Ascending aorta (tissue), 2 donors: Measurements from ENCODE around the gene METTL16. TPM values are rescaled to one million over a fixed set of nuclear protein-coding genes. Genes with fewer than 3 reads are reported as not detected.
"Not testable (repeated sequence)": the region's sequence is repeated elsewhere in the genome, so short reads cannot be mapped to it uniquely, and the experiment has no call there.

ENCODE experiments used
- DNase-seq, 2 donors: peaks; one replicate each; pipeline ENCODE4 v3.0.0-alpha.2; 2019; ENCODE audit warnings: low spot score in 2 of 2
- H3K27ac ChIP-seq, 2 donors: fragments of 200-600 bp; sonication (generic); one replicate each; pipeline ENCODE4 v1.5.1; 2016 to 2017; ENCODE audit warnings: mild to moderate bottlenecking in 1 of 2
- H3K27me3 ChIP-seq: fragments of 200-600 bp; sonication (generic); one replicate; pipeline ENCODE4 v1.5.1; 2017
- H3K36me3 ChIP-seq, 2 donors: fragments of 200-600 bp; sonication (generic); one replicate each; pipeline ENCODE4 v1.5.1; 2016
- H3K4me1 ChIP-seq, 2 donors: fragments of 200-600 bp; sonication (generic); one replicate each; pipeline ENCODE4 v1.5.1; 2016 to 2017; ENCODE audit warnings: mild to moderate bottlenecking in 1 of 2
- H3K4me3 ChIP-seq, 2 donors: fragments of 200-600 bp; sonication (generic); one replicate each; pipeline ENCODE4 v1.5.1; 2016 to 2017; ENCODE audit warnings: mild to moderate bottlenecking in 1 of 2
- H3K9me3 ChIP-seq, 2 donors: fragments of 200-600 bp; sonication (generic); one replicate each; pipeline ENCODE4 v1.5.1; 2016
- intact Hi-C: fragments of 100-400 bp; cut with DNase I; formaldehyde crosslinking; loops from one replicate; pipeline ENCODE4 v1.15.1; 2023
- total RNA-seq: library from RNA; depleted of rRNA; stranded (reverse); fragments of >200 nt; gene quantifications from one replicate; pipeline ENCODE4 v1.1.0, GENCODE V29; 2016
- TF ChIP-seq, protein P1 (sequence below), 3 experiments: fragments of 200-600 bp in 2 of 3; fragments of 450-650 bp in 1 of 3; sonication (generic) in 2 of 3; IDR thresholded peaks; one replicate each; pipeline ENCODE4 v1.5.1; 2016 to 2019; ENCODE audit warnings: antibody characterized with exemption in 3 of 3, mild to moderate bottlenecking in 1 of 3, moderate library complexity in 1 of 3

Gene METTL16
- total RNA-seq, 1 donor from 2014 or later = 15.3 TPM

DNA sequence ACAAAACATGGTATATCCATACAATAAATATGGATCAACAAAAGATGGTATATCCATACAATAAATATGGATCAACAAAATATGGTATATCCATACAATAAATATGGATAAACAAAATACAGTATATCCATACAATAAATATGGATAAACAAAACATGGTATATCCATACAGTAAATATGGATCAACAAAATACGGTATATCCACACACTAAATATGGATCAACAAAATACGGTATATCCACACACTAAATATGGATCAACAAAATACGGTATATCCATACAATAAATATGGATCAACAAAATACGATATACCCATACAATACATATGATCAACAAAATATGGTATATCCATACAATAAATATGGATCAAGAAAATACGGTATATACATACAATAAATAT, 8.1 kb downstream of the METTL16 start:
- Histone ChIP-seq H3K27ac (no peak overlapping the region), H3K4me3 (no peak overlapping the region), H3K36me3 (peaks cover 18 to 21% of the 10 kb centered on the region in 2 donors), H3K4me1 (no peaks in the 10 kb centered on the region), H3K27me3 (no peaks in the 10 kb centered on the region), H3K9me3 (no peaks in the 10 kb centered on the region)
- no peak for DNase-seq
- intact Hi-C loops = no loop called here
- TF ChIP-seq, protein P1, sequence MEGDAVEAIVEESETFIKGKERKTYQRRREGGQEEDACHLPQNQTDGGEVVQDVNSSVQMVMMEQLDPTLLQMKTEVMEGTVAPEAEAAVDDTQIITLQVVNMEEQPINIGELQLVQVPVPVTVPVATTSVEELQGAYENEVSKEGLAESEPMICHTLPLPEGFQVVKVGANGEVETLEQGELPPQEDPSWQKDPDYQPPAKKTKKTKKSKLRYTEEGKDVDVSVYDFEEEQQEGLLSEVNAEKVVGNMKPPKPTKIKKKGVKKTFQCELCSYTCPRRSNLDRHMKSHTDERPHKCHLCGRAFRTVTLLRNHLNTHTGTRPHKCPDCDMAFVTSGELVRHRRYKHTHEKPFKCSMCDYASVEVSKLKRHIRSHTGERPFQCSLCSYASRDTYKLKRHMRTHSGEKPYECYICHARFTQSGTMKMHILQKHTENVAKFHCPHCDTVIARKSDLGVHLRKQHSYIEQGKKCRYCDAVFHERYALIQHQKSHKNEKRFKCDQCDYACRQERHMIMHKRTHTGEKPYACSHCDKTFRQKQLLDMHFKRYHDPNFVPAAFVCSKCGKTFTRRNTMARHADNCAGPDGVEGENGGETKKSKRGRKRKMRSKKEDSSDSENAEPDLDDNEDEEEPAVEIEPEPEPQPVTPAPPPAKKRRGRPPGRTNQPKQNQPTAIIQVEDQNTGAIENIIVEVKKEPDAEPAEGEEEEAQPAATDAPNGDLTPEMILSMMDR (IDR thresholded peaks at IDR 0.05) = no peak

DNA sequence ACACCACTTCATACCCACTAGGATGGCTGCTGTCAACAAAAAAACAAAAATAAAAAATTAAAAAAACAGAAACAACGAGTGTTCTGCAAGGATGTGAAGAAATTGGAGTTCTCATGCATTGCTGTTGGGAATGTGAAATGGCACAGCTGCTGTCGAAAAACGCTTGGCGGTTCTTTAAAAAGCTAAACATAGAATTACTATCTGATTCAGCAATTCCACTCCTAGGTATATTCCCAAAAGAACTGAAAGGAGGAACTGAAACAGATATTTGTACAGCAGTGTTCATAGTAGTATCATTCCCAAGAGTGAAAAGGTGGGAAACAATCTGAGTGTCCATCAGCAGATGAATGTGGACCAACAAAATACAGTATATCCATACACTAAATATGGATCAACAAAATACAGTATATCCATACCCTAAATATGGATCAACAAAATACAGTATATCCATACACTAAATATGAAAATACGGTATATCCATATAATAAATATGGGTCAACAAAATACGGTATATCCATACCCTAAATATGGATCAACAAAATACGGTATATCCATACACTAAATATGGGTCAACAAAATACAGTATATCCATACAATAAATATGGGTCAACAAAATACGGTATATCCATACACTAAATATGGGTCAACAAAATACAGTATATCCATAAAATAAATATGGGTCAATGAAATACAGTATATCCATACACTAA, 8.7 kb downstream of the METTL16 start:
- Histone ChIP-seq H3K27me3 (no peaks in the 10 kb centered on the region), H3K4me3 (no peak overlapping the region), H3K9me3 (no peaks in the 10 kb centered on the region), H3K36me3 (peaks cover 19 to 21% of the 10 kb centered on the region in 2 donors), H3K4me1 (no peaks in the 10 kb centered on the region), H3K27ac (no peak overlapping the region)
- TF ChIP-seq, protein P1 (IDR thresholded peaks at IDR 0.05) = no peak
- intact Hi-C loops = no loop called here
- no peak for DNase-seq

DNA sequence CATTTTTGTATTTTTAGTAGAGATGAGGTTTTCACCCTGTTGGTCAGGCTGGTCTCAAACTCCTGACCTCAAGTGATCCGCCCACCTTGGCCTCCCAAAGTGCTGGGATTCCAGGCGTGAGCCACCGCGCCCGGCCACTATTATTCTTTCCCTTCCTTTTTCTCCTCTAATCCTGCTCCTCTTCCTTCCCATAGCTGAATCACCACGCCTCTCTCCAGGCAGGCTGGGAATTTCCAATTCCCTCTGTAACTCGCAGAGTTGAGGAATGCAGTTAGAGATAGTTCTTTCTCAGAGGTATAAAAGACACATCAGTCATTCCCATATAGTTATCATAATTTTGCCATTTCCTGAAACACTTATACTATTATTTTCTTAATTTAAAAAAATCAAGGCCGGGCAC, 11.2 kb downstream of the METTL16 start:
- no peak for DNase-seq
- TF ChIP-seq, protein P1 (IDR thresholded peaks at IDR 0.05) = no peak
- H3K27me3 ChIP-seq = no peaks in the 10 kb centered on the region
- no peaks in the 10 kb centered on the region for H3K4me1 ChIP-seq
- no peaks in the 10 kb centered on the region for H3K9me3 ChIP-seq
- peaks cover 19 to 28% of the 10 kb centered on the region in 2 donors for H3K36me3 ChIP-seq
- H3K27ac ChIP-seq = no peak overlapping the region
- H3K4me3 ChIP-seq = no peak overlapping the region
- intact Hi-C loops = no loop called here

DNA sequence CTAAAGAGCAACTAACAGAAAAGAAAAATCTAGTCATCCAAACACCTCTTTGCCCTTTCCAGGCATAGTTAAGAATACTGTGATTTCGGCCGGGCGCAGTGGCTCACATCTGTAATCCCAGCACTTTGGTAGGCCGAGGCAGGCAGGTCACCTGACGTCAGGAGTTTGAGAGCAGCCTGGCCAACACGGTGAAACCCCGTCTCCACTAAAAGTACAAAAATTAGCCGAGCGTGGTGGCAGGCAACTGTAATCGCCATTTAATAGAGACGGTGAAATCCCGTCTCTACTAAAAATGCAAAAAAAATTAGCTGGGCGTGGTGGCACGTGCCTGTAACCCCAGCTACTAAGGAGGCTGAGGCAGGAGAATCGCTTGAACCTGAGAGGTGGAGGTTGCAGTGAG, 22.4 kb downstream of the METTL16 start:
- intact Hi-C loops, DNase-seq: not testable (repeated sequence)

DNA sequence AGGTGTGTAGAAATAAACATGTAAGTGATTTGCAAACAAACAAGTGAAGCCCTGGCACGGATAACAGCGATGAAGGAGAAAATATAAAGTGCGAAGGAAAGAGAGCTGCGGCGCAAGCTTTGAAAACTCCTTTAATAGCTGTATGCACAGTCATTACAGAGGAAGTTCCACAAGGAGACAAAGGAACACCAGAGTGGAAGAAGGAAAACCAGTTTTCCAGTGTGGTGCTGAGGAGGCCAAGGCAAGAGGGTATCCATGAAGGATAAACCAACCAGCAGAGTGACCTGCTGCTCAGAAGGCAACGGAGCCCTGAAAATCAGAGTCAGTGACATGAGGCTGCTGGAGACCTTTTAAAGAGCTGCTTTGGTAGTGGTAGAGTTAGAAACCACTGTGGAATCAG, 24.4 kb downstream of the METTL16 start:
- no peaks in the 10 kb centered on the region for H3K27me3 ChIP-seq
- no peaks in the 10 kb centered on the region for H3K9me3 ChIP-seq
- H3K4me1 ChIP-seq = peaks cover 0 to 9% of the 10 kb centered on the region in 2 donors
- peak overlapping the region in 1 of 2 donors; percentile 45 for H3K27ac ChIP-seq
- TF ChIP-seq, protein P1 (IDR thresholded peaks at IDR 0.05) = no peak
- intact Hi-C loops = no loop called here
- H3K4me3 ChIP-seq = no peak overlapping the region
- no peak for DNase-seq
- H3K36me3 ChIP-seq = no peaks in the 10 kb centered on the region

More for the DNA sequence above, 22.4 kb downstream of the METTL16 start:
- not testable (repeated sequence) for H3K9me3 ChIP-seq, H3K4me3 ChIP-seq, H3K4me1 ChIP-seq, H3K27me3 ChIP-seq, H3K36me3 ChIP-seq, H3K27ac ChIP-seq

DNA sequence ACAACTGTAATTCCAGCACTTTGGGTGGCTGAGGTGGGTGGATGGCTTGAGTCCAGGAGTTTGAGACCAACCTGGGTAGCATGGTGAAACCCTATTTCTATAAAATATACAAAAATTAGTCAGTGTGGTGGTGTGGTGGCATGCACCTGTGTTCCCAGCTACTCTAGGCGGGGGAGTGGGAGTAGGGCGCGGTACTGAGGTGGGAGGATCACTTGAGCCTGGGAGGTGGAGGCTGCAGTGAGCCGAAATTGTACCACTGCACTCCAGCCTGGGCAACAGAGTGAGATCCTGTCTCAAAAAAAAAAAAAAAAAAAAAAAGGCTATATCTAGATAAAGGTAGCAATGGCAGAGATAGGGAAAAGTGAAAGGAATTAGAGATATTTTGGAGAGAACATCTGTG, 25.0 kb downstream of the METTL16 start:
- DNase-seq, H3K4me1 ChIP-seq, intact Hi-C loops, H3K27me3 ChIP-seq, H3K27ac ChIP-seq, H3K9me3 ChIP-seq, H3K4me3 ChIP-seq, H3K36me3 ChIP-seq: not testable (repeated sequence)

DNA sequence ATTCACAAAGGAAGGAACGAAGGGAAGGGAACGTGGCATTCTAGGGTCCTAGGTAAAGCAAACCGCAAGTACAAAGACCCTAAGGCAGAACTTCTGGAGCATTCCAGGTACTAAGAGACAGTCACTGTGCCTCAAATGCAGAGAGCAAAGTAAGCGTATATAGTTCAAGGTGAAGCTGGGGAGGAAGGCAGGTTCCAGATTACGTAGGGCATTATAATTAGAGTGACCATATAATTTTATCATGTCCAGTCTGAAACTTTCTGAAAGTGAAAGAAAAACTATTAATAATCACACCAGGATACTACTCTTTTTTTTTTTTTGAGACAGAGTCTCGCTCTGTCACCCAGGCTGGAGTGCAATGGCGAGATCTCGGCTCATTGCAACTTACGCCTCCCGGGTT, 25.7 kb downstream of the METTL16 start:
- TF ChIP-seq, protein P1 (IDR thresholded peaks at IDR 0.05) = no peak
- Histone ChIP-seq H3K9me3 (no peaks in the 10 kb centered on the region), H3K27ac (no peak overlapping the region), H3K4me1 (peaks cover 0 to 4% of the 10 kb centered on the region in 2 donors), H3K36me3 (no peaks in the 10 kb centered on the region), H3K27me3 (no peaks in the 10 kb centered on the region), H3K4me3 (no peak overlapping the region)
- DNase-seq = no peak
- intact Hi-C loops = no loop called here
